Gastroesophageal sphincter (tissue), 4 donors: ENCODE measurements around the gene CPAMD8. TPM values are rescaled to one million over a fixed set of nuclear protein-coding genes. Genes with fewer than 3 reads are reported as not detected.

Experiments used
- ATAC-seq: fragments of 150-250 bp; one replicate; pipeline ENCODE4 v1.9.1; 2016; ENCODE audit warnings: mild to moderate bottlenecking, moderate library complexity
- H3K27ac ChIP-seq, 4 donors: fragments of 200-600 bp; sonication (generic) in 3 of 4; 1 replicate in 3 of 4; 2 replicates in 1 of 4; pipeline ENCODE4 v1.5.1; 2016 to 2019
- H3K27me3 ChIP-seq: fragments of 200-600 bp; sonication (generic); one replicate; pipeline ENCODE4 v1.5.1; 2019
- H3K36me3 ChIP-seq, 2 donors: fragments of 200-600 bp; sonication (generic); one replicate each; pipeline ENCODE4 v1.5.1; 2019; ENCODE audit warnings: control low read depth in 1 of 2
- H3K4me1 ChIP-seq, 3 donors: fragments of 200-600 bp; sonication (generic); 1 replicate in 2 of 3; 2 replicates in 1 of 3; pipeline ENCODE4 v1.5.1; 2016 to 2019; ENCODE audit warnings: control low read depth in 2 of 3
- H3K4me3 ChIP-seq, 2 donors: fragments of 200-600 bp; sonication (generic); one replicate each; pipeline ENCODE4 v1.5.1; 2019; ENCODE audit warnings: mild to moderate bottlenecking in 1 of 2, moderate library complexity in 1 of 2
- H3K9me3 ChIP-seq, 3 donors: fragments of 200-600 bp; sonication (generic); one replicate each; pipeline ENCODE4 v1.5.1; 2017 to 2019; ENCODE audit warnings: control low read depth in 2 of 3
- EP300 ChIP-seq: sonication (generic); formaldehyde crosslinking; IDR thresholded peaks from one replicate; pipeline ENCODE4 v1.6.1; 2017; ENCODE audit warnings: antibody characterized with exemption, mild to moderate bottlenecking
- POLR2A ChIP-seq, 2 donors: fragments of 450-650 bp; IDR thresholded peaks; one replicate each; pipeline ENCODE4 v1.6.1; 2017; ENCODE audit warnings: antibody characterized with exemption in 2 of 2, mild to moderate bottlenecking in 2 of 2, moderate library complexity in 1 of 2
- POLR2AphosphoS5 ChIP-seq: sonication (generic); formaldehyde crosslinking; IDR thresholded peaks from one replicate; pipeline ENCODE4 v1.6.1; 2017; ENCODE audit warnings: antibody characterized with exemption
- WGBS, 2 donors: methylation state at CpG; one replicate each; pipeline ENCODE4 v1.1.5; 2018; ENCODE audit warnings: low coverage in 1 of 2; 5-methylcytosine and 5-hydroxymethylcytosine counted together
- total RNA-seq, 4 donors: library from RNA; depleted of rRNA; stranded (reverse); fragments of >200 nt; gene quantifications; one replicate each; pipeline ENCODE4 v1.1.0, GENCODE V29; 2016
- TF ChIP-seq, protein P1 (sequence below), 4 experiments: fragments of 200-600 bp in 2 of 4; fragments of 450-650 bp in 2 of 4; sonication (generic) in 1 of 4; IDR thresholded peaks; one replicate each; pipeline ENCODE4 v1.5.1; 2017 to 2019; ENCODE audit warnings: antibody characterized with exemption in 4 of 4, mild to moderate bottlenecking in 2 of 4, moderate library complexity in 2 of 4

Gene CPAMD8
- total RNA-seq, 4 donors from 2014 or later, result 6.9 to 12.0 (median 9.2) TPM

DNA sequence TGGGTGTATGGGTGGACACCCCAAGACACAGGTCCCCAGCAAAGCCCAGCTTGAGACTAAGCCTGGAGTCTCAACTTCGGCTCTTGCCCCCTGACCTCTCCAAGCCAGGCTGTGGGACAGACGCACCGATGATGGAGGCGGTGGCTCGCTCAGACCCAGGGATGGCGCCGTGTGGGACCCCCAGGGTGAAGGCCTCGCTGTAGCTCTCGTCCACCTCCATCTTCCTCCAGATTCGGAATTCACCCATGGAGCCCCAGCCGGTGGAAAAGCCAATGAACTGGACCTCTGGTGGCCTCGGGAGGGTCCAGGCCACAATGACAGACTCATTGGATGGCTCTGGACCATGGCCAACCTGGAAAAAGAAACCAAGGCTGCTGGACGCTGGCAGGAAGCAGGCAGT lies 98.7 kb downstream of the CPAMD8 start:
- no CpG with 5 or more reads among the region's 13 CpGs for WGBS, 2 donors
- Histone ChIP-seq H3K27me3 (peaks cover 21% of the 10 kb centered on the region), H3K36me3 (no peaks in the 10 kb centered on the region), H3K4me3 (no peak overlapping the region), H3K4me1 (no peaks in the 10 kb centered on the region), H3K27ac (no peak overlapping the region), H3K9me3 (peaks cover 0 to 34% (median 0%) of the 10 kb centered on the region in 3 donors)
- no peak for ATAC-seq
- no peak for TF ChIP-seq POLR2A (IDR thresholded peaks at IDR 0.05)
- TF ChIP-seq POLR2AphosphoS5, result no peak
- TF ChIP-seq EP300, result no peak
- TF ChIP-seq, protein P1, sequence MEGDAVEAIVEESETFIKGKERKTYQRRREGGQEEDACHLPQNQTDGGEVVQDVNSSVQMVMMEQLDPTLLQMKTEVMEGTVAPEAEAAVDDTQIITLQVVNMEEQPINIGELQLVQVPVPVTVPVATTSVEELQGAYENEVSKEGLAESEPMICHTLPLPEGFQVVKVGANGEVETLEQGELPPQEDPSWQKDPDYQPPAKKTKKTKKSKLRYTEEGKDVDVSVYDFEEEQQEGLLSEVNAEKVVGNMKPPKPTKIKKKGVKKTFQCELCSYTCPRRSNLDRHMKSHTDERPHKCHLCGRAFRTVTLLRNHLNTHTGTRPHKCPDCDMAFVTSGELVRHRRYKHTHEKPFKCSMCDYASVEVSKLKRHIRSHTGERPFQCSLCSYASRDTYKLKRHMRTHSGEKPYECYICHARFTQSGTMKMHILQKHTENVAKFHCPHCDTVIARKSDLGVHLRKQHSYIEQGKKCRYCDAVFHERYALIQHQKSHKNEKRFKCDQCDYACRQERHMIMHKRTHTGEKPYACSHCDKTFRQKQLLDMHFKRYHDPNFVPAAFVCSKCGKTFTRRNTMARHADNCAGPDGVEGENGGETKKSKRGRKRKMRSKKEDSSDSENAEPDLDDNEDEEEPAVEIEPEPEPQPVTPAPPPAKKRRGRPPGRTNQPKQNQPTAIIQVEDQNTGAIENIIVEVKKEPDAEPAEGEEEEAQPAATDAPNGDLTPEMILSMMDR (IDR thresholded peaks at IDR 0.05), result no peak

- no peaks in the 10 kb centered on the region for H3K36me3 ChIP-seq
- no peaks in the 10 kb centered on the region for H3K27me3 ChIP-seq
- no peaks in the 10 kb centered on the region for H3K4me1 ChIP-seq
- no peak overlapping the region for H3K27ac ChIP-seq
- WGBS, 2 donors, result 84 to 100% methylated on average over 1 to 5 of the region's 13 CpGs
- H3K9me3 ChIP-seq, result peaks cover 0 to 44% (median 0%) of the 10 kb centered on the region in 3 donors
- TF ChIP-seq, protein P1 (IDR thresholded peaks at IDR 0.05), result no peak
- no peak for TF ChIP-seq POLR2AphosphoS5
- TF ChIP-seq POLR2A (IDR thresholded peaks at IDR 0.05), result no peak
- TF ChIP-seq EP300, result no peak
- ATAC-seq, result no peak
- no peak overlapping the region for H3K4me3 ChIP-seq
Measured at GRCh38 chr19:16922949-16923348, 103.7 kb downstream of the CPAMD8 start.

DNA sequence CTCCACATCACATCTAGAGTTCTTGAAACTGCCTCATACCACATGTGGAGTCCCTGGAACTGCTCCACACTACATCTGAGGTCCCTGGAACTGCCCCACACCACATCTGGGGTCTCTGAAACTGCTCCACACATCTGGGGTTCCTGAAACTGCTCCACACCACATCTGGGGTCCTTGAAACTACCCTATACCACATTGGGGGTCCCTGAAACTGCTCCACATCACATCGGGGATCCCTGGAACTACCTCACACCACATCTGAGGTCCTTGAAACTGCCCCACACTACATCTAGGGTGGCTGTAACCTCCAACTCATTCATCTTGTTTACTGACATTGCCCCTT lies 104.0 kb downstream of the CPAMD8 start:
- 40 to 43% methylated on average over 1 of the region's 1 CpG for WGBS, 2 donors
- TF ChIP-seq POLR2A (IDR thresholded peaks at IDR 0.05) (no peak), EP300 (no peak), POLR2AphosphoS5 (no peak)
- TF ChIP-seq, protein P1 (IDR thresholded peaks at IDR 0.05), result no peak
- ATAC-seq, result no peak

DNA sequence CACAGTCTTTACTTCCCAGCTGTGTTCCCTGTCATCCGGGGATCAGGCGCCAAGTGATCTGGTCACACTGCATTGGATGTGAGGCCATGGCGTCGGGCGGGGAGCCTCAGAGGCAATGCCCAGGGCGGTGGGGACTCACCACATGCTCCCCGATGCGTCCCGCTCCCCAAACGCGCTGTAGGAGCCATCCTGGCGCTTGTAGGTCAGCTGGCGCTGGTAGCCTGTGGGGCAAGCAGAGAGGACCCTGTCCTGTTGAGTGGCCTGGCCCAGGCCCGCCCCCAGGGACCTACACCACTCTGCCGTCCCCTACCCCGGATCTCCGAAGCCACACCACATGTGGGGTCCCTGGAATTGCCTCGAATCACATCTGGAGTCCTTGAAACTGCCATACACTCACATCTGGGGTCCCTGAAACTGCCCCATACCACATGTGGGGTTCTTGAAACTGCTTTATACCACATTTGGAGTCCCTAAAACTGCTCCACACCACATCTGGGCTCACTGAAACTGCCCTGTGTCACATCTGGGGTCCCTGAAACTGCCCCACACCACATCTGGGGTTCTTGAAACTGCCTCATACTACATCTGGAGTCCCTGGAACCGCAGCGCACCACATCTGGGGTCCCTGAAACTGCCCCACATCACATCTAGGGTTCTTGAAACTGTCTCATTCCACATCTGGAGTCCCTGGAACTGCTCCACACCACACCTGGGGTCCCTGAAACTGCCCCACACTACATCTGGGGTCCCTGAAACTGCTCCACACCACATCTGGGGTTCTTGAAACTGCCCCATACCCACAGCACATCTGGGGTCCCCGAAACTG lies 104.6 kb downstream of the CPAMD8 start:
- Histone ChIP-seq H3K27ac (no peak overlapping the region), H3K27me3 (no peaks in the 10 kb centered on the region), H3K9me3 (peaks cover 0 to 44% (median 0%) of the 10 kb centered on the region in 3 donors), H3K4me1 (no peaks in the 10 kb centered on the region), H3K36me3 (no peaks in the 10 kb centered on the region), H3K4me3 (no peak overlapping the region)
- WGBS, 2 donors, result 75 to 87% methylated on average over 4 to 6 of the region's 21 CpGs
- no peak for ATAC-seq
- TF ChIP-seq POLR2A (IDR thresholded peaks at IDR 0.05) (no peak), POLR2AphosphoS5 (no peak), EP300 (no peak)
- TF ChIP-seq, protein P1 (IDR thresholded peaks at IDR 0.05), result no peak

More for the DNA sequence above, 104.0 kb downstream of the CPAMD8 start:
- H3K9me3 ChIP-seq, result peaks cover 0 to 44% (median 0%) of the 10 kb centered on the region in 3 donors
- no peaks in the 10 kb centered on the region for H3K27me3 ChIP-seq
- H3K4me3 ChIP-seq, result no peak overlapping the region
- no peaks in the 10 kb centered on the region for H3K36me3 ChIP-seq
- no peaks in the 10 kb centered on the region for H3K4me1 ChIP-seq
- H3K27ac ChIP-seq, result no peak overlapping the region
